GM13976 (cell line): ENCODE measurements around the gene RBMS1.

ENCODE experiments used
- DNase-seq: peaks from one replicate; pipeline ENCODE4 v3.0.0; 2012; ENCODE audit warnings: low spot score
- in situ Hi-C: fragments of 300-500 bp; cut with MboI; formaldehyde crosslinking; loops from one replicate; pipeline ENCODE4 v1.12.0; 2022; ENCODE audit warnings: low sequenced_read_pairs, mixed read lengths, inconsistent platforms; ENCODE audit not compliant: unreplicated experiment
- TF ChIP-seq, protein P1 (sequence below): IDR thresholded peaks from 2 replicates; pipeline ENCODE4 v1.5.1; 2012; ENCODE audit warnings: borderline replicate concordance, mild to moderate bottlenecking; ENCODE audit not compliant: insufficient read depth; ENCODE audit errors: extremely low read depth, missing control alignments, control extremely low read depth

RBMS1 gene

GRCh38 chr2:160418398-160418765, 75.2 kb downstream of the RBMS1 start:
- in situ Hi-C loops, result no loop called here
- DNase-seq, result no peak
- TF ChIP-seq, protein P1, sequence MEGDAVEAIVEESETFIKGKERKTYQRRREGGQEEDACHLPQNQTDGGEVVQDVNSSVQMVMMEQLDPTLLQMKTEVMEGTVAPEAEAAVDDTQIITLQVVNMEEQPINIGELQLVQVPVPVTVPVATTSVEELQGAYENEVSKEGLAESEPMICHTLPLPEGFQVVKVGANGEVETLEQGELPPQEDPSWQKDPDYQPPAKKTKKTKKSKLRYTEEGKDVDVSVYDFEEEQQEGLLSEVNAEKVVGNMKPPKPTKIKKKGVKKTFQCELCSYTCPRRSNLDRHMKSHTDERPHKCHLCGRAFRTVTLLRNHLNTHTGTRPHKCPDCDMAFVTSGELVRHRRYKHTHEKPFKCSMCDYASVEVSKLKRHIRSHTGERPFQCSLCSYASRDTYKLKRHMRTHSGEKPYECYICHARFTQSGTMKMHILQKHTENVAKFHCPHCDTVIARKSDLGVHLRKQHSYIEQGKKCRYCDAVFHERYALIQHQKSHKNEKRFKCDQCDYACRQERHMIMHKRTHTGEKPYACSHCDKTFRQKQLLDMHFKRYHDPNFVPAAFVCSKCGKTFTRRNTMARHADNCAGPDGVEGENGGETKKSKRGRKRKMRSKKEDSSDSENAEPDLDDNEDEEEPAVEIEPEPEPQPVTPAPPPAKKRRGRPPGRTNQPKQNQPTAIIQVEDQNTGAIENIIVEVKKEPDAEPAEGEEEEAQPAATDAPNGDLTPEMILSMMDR, result no peak

DNA sequence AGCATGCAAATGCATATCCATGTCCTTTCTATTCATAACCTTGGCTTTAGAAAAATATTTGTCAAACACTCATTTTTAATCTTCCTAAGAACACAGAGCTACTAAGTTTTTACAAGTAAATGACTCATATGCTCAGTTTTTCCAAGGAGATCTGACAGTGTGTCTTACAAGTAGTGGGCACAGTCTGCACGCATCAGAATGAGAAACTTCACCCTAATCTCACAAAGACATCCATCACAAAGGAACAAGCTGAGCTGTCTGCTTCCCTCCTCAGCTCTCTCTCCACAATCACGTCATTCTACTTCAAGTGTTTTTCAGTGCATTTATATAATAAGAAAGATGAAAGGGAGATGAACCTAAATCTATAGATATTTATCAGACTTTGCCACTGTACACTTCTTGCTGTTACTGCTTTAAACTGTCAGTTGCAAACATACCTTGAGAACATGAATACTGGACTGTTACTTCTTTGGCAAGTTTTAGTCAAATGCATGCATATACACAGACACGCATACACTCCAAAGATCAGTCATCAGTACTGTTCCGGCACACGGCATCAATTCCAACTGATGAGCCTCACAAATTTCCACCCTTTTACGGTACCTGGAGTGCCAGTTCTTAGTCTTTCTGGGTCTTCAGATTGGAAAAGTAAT, 75.7 kb downstream of the RBMS1 start:
- DNase-seq, result no peak
- TF ChIP-seq, protein P1, result no peak
- in situ Hi-C loops, result no loop called here

- no peak for DNase-seq
- in situ Hi-C loops, result no loop called here
- TF ChIP-seq, protein P1, result no peak
These were observed 77.6 kb downstream of the RBMS1 start for GRCh38 chr2:160415991-160416390.

DNA sequence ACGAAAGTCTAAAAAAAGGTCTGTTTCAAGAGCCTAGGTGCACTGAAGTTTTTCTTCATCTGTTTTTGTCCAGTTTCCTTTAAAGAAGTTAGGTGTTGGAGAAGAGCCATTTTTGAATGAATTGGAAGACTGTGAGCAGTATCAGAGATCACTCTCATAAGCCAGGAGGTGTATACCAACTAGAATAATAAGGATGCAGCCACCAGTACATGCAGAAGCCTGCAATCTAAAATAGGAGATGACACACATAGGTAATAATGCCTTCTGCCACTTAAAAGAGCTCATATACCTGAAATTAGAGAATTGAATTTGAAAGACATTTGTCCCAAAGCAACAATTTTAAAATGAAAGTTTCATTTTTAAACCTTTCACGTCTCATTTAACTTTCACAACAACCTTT, 81.7 kb downstream of the RBMS1 start:
- no peak for DNase-seq
- in situ Hi-C loops, result no loop called here
- TF ChIP-seq, protein P1, result no peak

- DNase-seq, result no peak
- TF ChIP-seq, protein P1, result no peak
- in situ Hi-C loops, result no loop called here
These were observed 82.4 kb downstream of the RBMS1 start for GRCh38 chr2:160411167-160411566.

DNA sequence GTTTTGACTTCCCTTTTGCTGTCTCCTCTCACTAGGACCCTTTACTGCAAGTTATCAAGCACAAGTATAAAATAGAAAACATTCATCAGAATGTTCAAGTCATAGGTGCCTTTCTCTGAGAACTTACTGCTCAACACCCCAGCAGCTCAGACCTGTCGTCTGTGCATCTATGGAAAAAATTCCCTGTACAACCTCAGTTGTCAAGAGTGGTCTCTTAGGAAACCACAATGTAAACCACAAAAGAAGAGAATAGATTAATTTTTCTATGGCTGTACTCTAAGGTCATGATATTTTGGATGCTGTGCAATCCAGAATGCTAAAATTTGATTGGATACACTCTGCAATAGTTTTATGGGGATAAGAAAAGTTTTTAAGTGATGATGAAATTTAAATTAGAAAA, 84.1 kb downstream of the RBMS1 start:
- TF ChIP-seq, protein P1, result no peak
- in situ Hi-C loops, result no loop called here
- DNase-seq, result no peak
